DMS79 treated with DMSO at 0.1 percent for 48 hours (cell line): ENCODE measurements around the gene SLC8A1.

Source experiments
- DNase-seq: peaks from one replicate; lab custom pipeline; 2025; lab: John Stamatoyannopoulos, UW

Gene SLC8A1

DNA sequence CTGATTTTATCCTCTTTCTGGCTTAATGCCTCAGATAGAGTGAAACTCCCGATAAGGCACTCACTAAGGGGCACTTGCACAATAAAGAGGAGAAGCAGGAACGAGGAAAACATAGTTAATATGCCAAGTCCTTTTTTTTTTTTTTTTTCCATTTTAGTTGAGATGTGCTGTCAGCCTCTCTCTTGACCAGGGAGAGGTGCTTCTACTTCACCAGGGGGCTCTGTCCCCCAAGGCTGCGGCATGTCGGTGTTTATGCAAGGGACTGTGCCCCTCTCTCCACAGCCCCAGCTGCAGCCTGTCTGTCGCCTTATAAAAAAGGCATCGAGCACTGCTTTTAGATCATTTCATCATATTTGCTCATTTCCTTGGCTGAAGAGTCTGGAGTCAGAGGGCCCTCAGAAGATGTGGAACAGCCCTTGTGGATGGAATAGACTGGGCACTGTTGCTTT, 178.1 kb downstream of the SLC8A1 start:
- DNase-seq = no peak

- DNase-seq = no peak
Measured at GRCh38 chr2:40271094-40271493, 180.8 kb downstream of the SLC8A1 start.

DNA sequence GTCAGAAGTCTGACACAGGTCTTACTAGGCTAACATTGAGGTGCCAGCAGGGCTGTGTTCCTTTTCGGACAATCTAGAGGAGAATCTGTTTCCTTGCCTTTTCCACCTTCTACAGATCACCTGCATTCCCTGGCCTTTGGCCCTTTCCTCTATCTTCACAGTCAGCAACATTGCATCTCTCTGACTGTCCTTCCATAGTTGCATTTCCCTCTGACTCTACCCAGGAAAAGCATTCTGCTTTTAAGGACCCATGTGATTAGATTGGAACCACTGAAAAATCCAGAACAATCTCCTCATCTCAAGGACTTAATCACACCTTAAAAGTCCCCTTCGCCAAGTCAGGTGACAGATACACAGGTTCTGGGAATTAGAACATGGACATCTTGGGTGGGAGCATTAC, 181.5 kb downstream of the SLC8A1 start:
- DNase-seq = no peak

DNA sequence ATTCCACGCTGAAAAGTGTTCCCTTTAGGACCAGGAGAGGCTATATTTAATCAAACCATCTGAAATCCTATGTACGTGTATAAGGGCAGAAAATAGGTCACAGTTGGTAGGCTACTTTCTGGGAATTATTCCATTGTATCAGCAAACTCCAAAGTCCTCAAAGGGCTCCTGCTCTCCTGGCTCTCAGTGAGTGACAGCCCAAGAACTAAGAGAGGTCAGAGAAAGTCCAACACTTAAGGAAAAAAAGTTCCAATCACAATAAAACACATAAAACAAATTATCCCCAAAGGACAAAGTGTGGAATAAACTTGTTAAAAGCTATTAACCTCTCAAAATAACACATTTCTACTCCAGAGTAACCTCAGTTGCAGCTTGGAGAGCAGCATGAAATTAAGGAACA, 183.3 kb downstream of the SLC8A1 start:
- DNase-seq = no peak

DNA sequence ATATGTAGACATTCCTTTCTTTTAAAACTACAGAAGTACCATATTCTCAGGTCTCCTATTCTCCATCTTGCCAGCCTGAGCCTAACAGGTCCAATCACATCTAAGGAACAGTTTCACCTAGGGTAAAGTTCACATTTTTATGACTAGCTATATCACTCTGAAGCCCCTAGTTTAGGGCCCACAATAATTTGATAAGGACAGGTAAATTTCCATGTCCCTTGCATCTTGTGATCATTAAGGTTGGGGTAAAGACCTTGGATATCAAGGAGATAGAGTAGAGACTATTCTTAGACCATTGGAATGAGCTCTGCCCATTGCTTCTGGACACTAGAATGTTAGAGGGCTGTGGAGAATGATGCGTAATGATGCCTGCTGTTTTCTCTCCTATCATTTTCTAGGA, 185.7 kb downstream of the SLC8A1 start:
- DNase-seq = no peak

GRCh38 chr2:40265602-40266001, 186.3 kb downstream of the SLC8A1 start:
- DNase-seq = no peak

DNA sequence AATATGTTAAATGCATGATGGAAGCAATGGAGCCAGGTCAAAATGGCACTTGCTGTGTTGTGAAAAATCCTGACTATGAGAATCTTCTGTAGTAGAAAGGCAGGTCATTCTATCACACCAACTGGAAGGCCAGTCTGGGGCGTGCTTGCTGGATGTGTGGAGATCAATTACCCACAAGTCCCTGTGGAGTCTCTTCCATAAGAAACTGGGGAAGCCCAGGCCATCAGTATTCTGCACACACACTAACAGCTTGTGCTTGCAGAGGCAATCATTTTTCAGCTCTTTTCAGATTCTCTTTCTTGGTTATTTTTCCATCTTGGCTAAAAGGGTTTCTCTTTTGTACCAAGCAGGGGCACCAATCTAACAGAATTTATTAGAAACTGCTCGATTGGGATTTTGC, 190.8 kb downstream of the SLC8A1 start:
- DNase-seq = no peak

DNA sequence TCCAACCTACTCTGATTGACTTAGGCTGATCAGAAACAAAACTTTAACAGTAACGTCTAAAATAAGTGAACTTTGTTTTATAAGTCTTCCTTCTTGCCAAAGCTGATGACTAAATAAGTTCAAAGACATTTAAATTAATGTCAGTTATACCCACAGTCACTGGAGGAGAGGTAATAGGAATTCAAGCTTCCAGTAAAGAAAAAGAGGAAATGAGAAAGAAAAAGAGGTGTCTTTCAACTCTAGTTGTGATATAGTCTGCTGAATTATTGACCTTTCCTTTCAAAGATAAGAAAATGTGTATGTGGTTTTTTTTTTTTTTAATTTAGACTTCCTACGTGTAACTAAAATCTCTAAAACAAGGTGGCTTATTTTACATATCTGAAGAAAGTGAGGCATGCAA, 191.5 kb downstream of the SLC8A1 start:
- DNase-seq = no peak

- no peak for DNase-seq
Measured at GRCh38 chr2:40259900-40260299, 192.0 kb downstream of the SLC8A1 start.

DNA sequence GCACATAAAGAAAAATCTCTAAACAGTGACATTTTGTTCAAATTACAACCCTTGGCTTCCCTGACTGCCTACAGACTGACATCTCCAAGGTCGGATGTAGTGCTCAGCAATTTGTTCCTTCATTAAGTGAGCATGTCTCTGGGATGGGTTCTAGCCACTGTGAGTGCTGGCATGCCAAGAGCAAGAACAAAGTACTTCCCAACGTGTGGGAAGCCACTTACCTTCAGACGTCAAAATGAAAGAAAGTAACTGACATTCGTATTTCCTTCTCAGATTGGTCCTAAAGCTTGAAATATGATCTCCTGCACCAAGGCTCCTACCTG, 193.8 kb downstream of the SLC8A1 start:
- DNase-seq = no peak

DNA sequence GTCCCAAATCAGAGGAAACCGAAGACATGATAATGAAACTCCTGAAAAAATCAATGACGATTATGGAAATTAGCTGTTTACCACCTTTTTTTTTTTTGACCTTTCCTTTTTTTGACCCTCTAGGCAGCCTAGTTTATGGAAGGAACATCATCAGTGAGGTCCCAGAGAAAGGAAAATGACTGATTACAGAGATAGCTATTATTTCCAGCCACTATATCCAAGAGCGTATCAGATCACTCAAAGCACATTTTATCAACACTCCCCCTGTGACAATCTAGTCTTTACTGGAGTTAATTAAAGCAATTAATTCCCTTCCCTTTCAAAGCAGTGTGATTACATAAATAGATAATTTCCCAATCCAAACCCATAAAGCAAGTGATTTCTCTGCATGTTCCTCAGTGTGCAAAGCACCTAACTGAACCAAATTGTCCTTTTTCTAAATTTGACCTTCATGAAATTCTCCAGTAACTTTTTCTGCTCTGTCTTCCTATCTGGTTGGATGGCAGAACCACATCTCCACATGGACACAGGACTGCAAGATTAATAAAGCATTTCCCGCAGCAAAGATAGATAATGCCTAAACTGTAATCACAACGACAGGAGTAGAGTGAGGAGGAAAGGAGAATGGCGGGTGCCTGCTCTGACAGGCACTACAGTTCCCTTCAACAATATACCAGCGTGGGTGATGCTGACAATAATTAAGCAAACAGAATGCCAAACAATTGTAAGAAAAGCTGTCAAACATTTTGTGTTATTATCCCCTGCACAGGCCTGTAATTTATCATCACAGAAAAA, 194.4 kb downstream of the SLC8A1 start:
- DNase-seq = no peak

GRCh38 chr2:40256649-40257048, 195.2 kb downstream of the SLC8A1 start:
- no peak for DNase-seq

DNA sequence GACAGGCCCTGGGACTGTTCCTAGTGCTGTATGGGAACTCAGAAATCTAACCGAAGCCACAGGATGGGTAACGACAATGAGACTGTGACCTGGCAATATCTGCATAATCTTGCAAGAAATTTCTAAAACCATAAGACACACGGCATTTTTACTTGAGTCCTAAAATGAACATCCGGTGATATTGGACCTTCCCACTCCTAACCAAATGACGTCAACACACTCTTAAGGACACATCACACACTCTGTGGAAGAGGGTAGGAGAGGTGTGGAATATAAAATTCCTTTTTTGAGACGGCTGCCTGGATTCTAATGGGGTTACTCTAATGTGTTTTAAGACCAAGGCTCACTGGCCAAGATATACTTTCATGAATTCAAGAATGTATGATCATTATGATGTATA, 195.9 kb downstream of the SLC8A1 start:
- DNase-seq = no peak

GRCh38 chr2:40255103-40255502, 196.8 kb downstream of the SLC8A1 start:
- DNase-seq = no peak

- DNase-seq = no peak
Measured at GRCh38 chr2:40254611-40255010, 197.3 kb downstream of the SLC8A1 start.

GRCh38 chr2:40251137-40251536, 200.8 kb downstream of the SLC8A1 start:
- DNase-seq = peak; percentile 94

GRCh38 chr2:40249577-40249976, 202.3 kb downstream of the SLC8A1 start:
- no peak for DNase-seq

- DNase-seq = no peak
Measured at GRCh38 chr2:40248294-40248693, 203.6 kb downstream of the SLC8A1 start.

- DNase-seq = peak; percentile 23
Measured at GRCh38 chr2:40244675-40245074, 207.2 kb downstream of the SLC8A1 start.

GRCh38 chr2:40244251-40244650, 207.6 kb downstream of the SLC8A1 start:
- no peak for DNase-seq

DNA sequence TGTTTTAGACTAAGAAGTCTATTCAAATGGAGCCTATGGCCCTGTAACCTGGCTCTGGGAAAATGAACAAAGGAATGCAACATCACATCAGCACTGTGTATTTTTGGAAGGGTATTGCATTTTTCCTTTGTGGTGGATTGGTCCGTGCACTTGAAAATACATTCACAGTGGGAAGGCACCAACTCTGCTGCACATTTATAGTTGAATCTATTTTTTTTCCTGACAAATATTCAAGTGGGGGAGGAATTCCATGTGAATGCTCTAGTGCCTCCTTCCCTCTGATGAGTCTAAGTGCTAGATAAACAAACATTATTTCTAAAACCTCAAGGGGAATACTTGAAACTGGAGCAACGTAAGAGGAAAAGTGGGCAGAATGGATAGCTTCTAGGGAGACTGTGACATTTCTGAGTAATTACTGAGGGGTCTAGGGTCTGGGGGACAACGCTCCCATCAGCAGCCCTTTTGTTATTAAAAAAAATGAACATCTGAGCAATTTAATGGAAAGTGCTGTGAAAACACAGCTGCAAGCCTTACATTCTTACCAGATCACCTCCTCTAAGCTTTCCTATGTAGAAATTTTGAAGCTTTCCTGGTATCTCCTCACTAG, 208.2 kb downstream of the SLC8A1 start:
- peak; percentile 90 for DNase-seq

- DNase-seq = no peak
Measured at GRCh38 chr2:40242315-40242714, 209.6 kb downstream of the SLC8A1 start.

GRCh38 chr2:40240070-40240469, 211.8 kb downstream of the SLC8A1 start:
- DNase-seq = peak; percentile 68
